Omental fat pad (tissue), 4 donors: ENCODE results near the gene PSPN. TPM values are rescaled to one million over a fixed set of nuclear protein-coding genes. Genes with fewer than 3 reads are reported as not detected.

Experiments
- ATAC-seq: fragments of 150-250 bp; one replicate; pipeline ENCODE4 v1.9.1; 2016; ENCODE audit warnings: mild to moderate bottlenecking, moderate library complexity; ENCODE audit not compliant: low FRiP score
- DNase-seq: peaks from one replicate; pipeline ENCODE4 v3.0.0-alpha.2; 2019; ENCODE audit warnings: low spot score
- total RNA-seq, 4 donors: library from RNA; depleted of rRNA; stranded (reverse); fragments of >200 nt; gene quantifications; one replicate each; pipeline ENCODE4 v1.1.0, GENCODE V29; 2016
- TF ChIP-seq, protein P1 (sequence below), 3 donors: fragments of 450-650 bp; IDR thresholded peaks; one replicate each; pipeline ENCODE4 v1.5.1; 2016 to 2017; ENCODE audit warnings: antibody characterized with exemption in 3 of 3, mild to moderate bottlenecking in 3 of 3, moderate library complexity in 2 of 3

The PSPN gene
- total RNA-seq, 4 donors from 2014 or later: 0.47 to 1.0 (median 0.65) TPM

DNA sequence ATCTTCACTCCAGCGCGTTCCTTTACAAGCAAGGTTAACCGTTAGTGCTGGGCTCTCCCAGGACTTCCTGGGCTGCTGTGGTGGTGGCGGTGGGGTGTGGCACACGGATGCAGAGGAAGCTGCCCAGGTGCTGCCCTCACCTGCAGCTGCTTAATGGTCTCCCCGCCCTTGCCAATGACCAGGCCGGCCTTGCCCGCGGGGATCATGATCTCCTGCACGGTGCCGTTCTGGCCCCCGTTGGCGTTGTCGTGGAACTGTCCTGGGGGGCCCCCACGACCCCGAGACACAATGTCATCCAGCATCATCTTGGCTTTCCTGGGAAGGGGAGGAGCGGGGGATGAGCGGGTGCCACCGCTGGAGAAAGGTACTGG is 42.8 kb upstream of the PSPN start:
- DNase-seq: no peak
- no peak for ATAC-seq
- TF ChIP-seq, protein P1, sequence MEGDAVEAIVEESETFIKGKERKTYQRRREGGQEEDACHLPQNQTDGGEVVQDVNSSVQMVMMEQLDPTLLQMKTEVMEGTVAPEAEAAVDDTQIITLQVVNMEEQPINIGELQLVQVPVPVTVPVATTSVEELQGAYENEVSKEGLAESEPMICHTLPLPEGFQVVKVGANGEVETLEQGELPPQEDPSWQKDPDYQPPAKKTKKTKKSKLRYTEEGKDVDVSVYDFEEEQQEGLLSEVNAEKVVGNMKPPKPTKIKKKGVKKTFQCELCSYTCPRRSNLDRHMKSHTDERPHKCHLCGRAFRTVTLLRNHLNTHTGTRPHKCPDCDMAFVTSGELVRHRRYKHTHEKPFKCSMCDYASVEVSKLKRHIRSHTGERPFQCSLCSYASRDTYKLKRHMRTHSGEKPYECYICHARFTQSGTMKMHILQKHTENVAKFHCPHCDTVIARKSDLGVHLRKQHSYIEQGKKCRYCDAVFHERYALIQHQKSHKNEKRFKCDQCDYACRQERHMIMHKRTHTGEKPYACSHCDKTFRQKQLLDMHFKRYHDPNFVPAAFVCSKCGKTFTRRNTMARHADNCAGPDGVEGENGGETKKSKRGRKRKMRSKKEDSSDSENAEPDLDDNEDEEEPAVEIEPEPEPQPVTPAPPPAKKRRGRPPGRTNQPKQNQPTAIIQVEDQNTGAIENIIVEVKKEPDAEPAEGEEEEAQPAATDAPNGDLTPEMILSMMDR (IDR thresholded peaks at IDR 0.05): no peak

DNA sequence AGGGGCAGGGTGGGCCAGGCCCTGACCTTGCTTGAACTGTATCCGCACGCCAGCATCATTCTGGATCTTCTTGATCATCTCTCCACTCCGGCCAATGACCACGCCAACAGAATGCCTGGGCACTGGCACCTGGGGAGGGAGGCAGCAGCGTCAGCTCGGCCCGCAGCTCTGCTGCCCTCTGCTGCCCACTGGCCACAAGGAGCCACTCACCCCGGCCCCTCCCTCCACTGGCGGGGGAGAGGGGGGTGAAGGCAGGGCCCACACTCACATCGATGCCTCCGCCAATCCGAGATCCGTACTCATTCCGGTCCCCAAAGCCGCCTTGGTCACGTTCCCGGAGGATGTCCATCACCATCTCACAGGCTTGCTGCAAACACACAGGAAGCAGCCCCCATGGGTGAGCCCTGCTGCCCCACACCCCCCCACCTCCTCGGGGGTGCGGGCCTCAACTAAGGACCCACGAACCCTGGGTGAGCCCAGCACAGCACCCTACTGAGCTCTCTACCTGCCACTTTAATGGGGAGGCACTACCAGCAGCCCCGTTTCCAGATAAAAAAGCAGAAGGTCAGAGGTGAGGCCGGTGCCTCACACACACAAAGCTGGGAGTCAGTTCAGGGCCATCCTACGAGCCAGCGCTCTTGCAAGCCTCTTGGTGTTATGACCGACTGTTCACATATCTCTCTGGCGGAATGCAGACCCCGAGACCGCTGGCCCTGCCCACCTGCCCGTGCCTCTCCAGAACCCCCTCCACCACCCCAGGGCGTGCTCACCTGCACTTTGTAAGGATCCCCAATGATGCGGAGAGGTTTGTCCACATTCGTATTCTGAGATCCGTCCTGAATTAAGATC is 42.2 kb upstream of the PSPN start:
- no peak for ATAC-seq
- TF ChIP-seq, protein P1 (IDR thresholded peaks at IDR 0.05): no peak
- no peak for DNase-seq

GRCh38 chr19:6416658-6417405 is 41.1 kb upstream of the PSPN start:
- ATAC-seq (no peak), DNase-seq (no peak)
- TF ChIP-seq, protein P1 (IDR thresholded peaks at IDR 0.05): no peak

DNA sequence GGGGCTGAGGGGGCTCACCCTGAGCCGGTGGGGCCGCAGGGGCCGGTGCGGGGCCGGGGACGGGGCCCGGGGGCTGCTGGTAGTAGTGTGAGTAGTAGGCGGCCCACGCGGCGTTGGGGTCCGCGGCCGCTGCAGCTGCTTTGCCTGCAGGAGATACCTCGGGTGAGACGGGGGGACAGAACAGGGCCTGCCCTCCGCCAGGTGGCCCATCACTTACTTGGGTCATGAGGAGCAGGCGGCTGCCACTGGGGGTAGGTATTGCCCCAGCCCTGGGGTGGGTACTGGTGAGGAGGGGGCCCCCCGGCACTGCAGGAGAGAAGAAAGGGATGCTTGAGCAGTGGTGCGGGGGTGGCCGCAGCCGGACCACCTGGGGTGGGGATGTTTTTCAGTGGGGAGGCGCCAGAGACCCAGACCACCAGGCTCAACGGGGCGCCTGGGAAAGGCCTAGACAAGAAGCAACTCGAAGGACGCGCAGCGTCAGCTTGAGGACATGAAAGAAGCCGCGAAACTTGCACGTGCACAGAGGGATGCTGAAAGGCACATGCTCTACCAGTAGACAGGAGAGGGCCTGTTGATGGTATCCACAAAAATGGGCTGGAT is 40.0 kb upstream of the PSPN start:
- DNase-seq: no peak
- ATAC-seq: no peak
- TF ChIP-seq, protein P1 (IDR thresholded peaks at IDR 0.05): no peak

DNA sequence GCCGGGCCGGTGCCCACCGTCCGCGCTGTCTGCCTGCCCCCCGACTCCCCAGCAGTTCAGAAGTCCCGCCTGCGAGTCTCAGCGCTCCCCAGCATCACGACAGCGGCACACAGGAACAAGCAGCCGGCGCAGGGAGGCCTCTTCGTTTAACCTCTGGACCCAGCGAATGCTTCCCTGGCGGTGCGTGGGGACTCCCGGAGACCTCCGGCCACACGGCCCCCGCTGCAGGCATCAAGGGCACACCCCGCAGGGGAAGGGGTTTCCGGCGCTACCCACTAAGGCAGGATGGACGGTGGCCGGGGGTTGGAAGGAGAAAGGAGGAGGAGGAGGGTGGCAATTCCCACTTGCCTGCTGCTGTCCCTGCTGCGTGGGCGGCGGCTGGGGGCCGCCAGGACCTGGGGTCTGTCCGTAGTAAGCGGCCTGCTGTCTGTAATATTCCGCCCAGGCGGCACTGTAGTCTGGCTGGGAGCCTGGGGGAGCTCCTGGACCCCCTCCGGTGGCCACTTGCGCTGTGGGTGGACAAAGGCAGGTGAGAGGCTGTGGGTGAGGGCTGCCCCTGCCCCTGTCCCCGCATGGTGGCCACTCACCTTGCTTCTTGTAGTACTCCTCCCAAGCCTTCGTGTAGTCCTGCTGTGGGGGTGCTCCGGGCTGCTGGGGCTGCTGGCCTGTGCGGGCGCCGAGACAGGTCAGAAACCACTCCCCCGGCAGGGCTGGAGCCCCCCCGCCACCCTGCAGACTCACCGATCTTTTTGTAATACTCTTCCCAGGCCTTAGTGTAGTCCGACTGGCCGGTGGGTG is 39.3 kb upstream of the PSPN start:
- ATAC-seq (no peak), DNase-seq (no peak)
- TF ChIP-seq, protein P1 (IDR thresholded peaks at IDR 0.05): no peak

DNA sequence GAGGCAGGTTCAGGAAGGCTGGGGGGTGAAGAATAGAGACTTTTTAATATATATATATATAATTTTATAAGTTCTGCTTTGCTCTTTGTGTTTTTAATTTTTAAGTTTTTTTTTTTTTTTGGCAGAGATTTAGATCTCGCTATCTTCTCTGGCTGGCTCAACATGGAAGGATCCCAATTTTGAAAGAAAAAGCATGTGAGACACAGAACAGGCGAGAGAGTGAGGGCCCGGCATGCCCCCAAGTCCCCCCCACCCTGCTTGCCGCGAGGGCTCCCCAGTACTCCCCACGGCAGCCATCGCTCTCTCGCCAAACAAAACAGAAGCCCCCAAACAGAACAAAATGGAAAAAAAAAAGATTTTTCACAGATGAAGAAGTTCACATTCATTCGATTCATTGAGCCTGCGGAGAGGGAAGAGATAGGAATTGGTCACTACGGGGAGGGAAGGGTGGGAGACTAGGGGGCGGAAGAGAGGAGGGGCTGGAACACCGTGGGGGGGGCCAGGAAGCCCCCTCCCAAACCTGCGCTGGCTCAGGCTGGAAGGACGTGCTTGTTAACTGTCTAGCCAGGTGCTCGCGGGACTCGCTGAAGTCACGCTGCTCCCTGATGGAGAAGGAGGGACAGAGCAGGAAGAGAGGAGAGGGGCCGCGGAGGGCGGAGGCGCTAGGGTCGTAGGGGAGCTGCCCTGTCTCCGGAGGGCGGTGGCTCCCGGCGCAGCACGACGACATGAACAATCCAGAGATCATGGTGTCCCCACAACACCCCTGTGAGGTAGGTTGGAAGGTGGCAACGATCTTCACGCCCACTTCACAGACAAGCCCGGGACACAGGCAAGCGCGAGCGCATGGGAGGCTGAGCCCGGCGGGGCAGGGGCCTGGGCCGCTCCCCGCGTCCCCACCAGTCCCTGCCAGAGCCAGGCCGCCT is 38.2 kb upstream of the PSPN start:
- TF ChIP-seq, protein P1 (IDR thresholded peaks at IDR 0.05): no peak
- no peak for ATAC-seq

More for the DNA sequence above, 38.2 kb upstream of the PSPN start:
- DNase-seq: no peak
